Measurements from ENCODE around the gene PCGF5.
"Not testable (repeated sequence)": the region's sequence is repeated elsewhere in the genome, so short reads cannot be mapped to it uniquely, and the experiment has no call there.

PCGF5 gene

GRCh38 chr10:91227576-91227975, 7.1 kb downstream of the PCGF5 start:
- no peak for DNase-seq
- no peaks in the 10 kb centered on the region for H3K9me3 Mint-ChIP-seq
- H3K36me3 Mint-ChIP-seq (ENCODE audit: low read depth): peaks cover 59% of the 10 kb centered on the region
- H3K27ac Mint-ChIP-seq: no peak overlapping the region
- no peak overlapping the region for H3K4me3 Mint-ChIP-seq
- H3K4me1 Mint-ChIP-seq (ENCODE audit: low read depth): peaks cover 45% of the 10 kb centered on the region
- H3K27me3 Mint-ChIP-seq: no peaks in the 10 kb centered on the region

- Mint-ChIP-seq H3K9me3 (no peaks in the 10 kb centered on the region), H3K4me1 (ENCODE audit: low read depth) (peaks cover 29% of the 10 kb centered on the region), H3K27ac (no peak overlapping the region), H3K4me3 (no peak overlapping the region), H3K27me3 (no peaks in the 10 kb centered on the region), H3K36me3 (ENCODE audit: low read depth) (peaks cover 46% of the 10 kb centered on the region)
- no peak for DNase-seq
Measured at GRCh38 chr10:91229683-91230082, 9.2 kb downstream of the PCGF5 start.

DNA sequence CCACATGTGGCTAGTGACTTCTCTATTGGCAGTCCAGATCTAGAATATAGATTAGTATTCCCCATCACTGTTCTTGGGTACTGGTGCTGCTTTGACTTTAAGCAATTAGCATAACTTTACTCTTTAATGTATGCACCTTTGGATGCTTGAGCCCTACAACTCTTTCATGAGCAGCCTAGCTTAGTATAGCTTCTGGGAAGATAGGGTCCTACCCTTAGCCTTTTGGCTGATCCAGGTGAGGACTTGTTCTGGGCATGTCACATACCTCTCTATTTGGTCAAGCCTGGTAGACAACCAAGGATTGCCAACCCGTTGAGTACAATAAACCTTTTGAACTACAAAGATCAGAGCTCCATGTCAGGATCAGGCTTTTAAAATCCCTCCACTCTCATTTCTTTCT, 17.7 kb downstream of the PCGF5 start:
- DNase-seq: no peak
- peaks cover 34% of the 10 kb centered on the region for H3K36me3 Mint-ChIP-seq (ENCODE audit: low read depth)
- peaks cover 2% of the 10 kb centered on the region for H3K9me3 Mint-ChIP-seq
- H3K4me3 Mint-ChIP-seq: no peak overlapping the region
- H3K4me1 Mint-ChIP-seq (ENCODE audit: low read depth): peaks cover 26% of the 10 kb centered on the region
- H3K27me3 Mint-ChIP-seq: no peaks in the 10 kb centered on the region
- no peak overlapping the region for H3K27ac Mint-ChIP-seq

- Mint-ChIP-seq H3K36me3 (ENCODE audit: low read depth) (peaks cover 28% of the 10 kb centered on the region), H3K4me1 (ENCODE audit: low read depth) (peaks cover 28% of the 10 kb centered on the region), H3K4me3 (no peak overlapping the region), H3K27ac (peak overlapping the region; percentile 8), H3K27me3 (no peaks in the 10 kb centered on the region), H3K9me3 (peaks cover 2% of the 10 kb centered on the region)
- DNase-seq: no peak
Measured at GRCh38 chr10:91239789-91240188, 19.3 kb downstream of the PCGF5 start.

DNA sequence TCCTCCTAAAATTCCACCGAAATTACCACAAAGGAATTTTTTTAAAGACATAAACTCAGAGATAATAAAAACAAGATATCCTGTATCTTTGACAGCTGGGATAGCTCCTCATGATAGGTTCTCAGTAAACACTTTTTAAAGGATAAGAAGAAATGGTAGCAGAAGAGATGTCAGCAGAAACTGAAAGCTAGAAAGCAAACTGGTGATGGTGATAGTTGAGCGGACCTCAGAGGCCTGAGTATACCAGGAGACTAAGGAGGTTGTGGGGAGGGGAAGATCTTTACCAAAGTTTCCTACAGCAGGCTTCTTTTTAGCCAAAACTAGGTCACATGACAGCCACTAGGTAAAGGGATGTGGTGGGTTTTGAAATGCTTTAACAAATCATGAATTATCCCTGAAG, 22.5 kb downstream of the PCGF5 start:
- H3K27ac Mint-ChIP-seq: peak overlapping the region; percentile 76
- H3K27me3 Mint-ChIP-seq: no peaks in the 10 kb centered on the region
- peaks cover 24% of the 10 kb centered on the region for H3K4me1 Mint-ChIP-seq (ENCODE audit: low read depth)
- DNase-seq: no peak
- H3K4me3 Mint-ChIP-seq: no peak overlapping the region
- H3K9me3 Mint-ChIP-seq: no peaks in the 10 kb centered on the region
- peaks cover 10% of the 10 kb centered on the region for H3K36me3 Mint-ChIP-seq (ENCODE audit: low read depth)

- H3K36me3 Mint-ChIP-seq (ENCODE audit: low read depth): peaks cover 25% of the 10 kb centered on the region
- no peaks in the 10 kb centered on the region for H3K9me3 Mint-ChIP-seq
- H3K27ac Mint-ChIP-seq: peak overlapping the region; percentile 69
- no peaks in the 10 kb centered on the region for H3K27me3 Mint-ChIP-seq
- H3K4me3 Mint-ChIP-seq: no peak overlapping the region
- DNase-seq: no peak
- H3K4me1 Mint-ChIP-seq (ENCODE audit: low read depth): peaks cover 17% of the 10 kb centered on the region
Measured at GRCh38 chr10:91247360-91248111, 27.1 kb downstream of the PCGF5 start.

DNA sequence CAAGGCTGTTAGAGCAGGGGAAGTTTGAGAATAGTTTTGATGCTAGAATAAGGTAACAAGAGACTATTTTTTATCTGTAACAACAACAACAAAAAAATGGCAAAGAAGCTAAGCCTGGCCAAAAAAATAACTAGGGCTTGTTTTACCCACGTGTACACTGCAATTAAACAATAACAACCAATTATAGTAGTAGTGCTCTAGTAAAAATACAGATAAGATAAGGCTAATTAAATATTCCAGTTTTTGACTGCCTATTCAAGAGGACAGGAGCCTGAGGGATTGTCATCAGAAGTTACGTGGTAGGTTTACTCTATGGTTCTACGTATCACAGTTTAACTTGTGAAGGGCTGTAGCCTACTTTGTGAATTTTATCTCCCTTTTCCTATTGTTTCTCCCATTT, 29.2 kb downstream of the PCGF5 start:
- Mint-ChIP-seq H3K27me3 (no peaks in the 10 kb centered on the region), H3K36me3 (ENCODE audit: low read depth) (peaks cover 43% of the 10 kb centered on the region), H3K4me3 (no peak overlapping the region), H3K9me3 (no peaks in the 10 kb centered on the region), H3K27ac (no peak overlapping the region), H3K4me1 (ENCODE audit: low read depth) (peaks cover 10% of the 10 kb centered on the region)
- DNase-seq: no peak

DNA sequence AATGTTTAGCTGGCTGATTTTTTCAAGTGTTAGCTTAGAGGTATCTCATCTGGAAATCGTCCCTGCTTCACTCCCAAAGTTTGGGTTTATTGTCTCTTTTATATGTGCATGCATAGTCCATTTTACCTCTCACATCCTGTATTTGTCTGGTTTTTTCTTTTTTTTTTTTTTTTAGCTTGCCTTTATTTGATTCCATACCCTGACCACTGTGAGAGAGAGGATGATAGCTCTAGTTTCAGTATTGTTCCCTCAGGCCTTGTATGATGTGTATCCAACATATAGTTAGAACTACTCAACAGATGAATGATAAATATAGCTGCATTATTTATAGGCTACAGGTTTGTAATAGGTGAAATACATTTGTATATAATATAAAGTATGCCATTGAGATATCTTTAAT, 29.9 kb downstream of the PCGF5 start:
- Mint-ChIP-seq H3K4me3 (no peak overlapping the region), H3K9me3 (no peaks in the 10 kb centered on the region), H3K27me3 (no peaks in the 10 kb centered on the region), H3K27ac (no peak overlapping the region), H3K36me3 (ENCODE audit: low read depth) (peaks cover 49% of the 10 kb centered on the region), H3K4me1 (ENCODE audit: low read depth) (peaks cover 10% of the 10 kb centered on the region)
- DNase-seq: no peak

DNA sequence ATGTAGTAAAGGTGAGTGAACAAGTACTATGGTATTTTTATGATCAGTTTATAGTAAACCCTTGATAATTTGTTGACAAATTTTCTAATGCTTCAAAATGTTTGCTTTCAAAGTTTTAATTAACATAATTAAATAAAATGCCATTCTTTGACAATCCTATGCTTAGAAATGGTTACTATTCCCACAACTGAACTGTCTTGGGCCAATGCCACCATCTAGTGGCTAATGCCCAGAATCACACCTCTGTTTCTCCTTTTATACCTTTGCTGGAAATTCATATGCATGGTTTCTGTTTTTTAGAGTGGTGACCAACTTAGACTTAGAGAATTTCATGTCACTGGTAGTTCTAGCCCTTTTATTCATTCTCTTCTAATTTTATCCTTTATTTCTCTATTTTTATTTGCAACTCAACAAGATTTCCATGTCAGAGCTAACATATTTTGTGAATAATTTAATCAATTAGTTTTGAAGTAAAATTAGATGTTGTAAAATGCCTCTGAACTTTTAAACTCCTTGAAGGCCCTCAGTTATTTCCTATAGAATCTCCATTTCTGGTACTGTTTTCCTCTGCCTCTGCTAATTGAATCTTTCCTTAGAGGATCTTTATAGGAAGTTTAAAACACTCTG, 31.1 kb downstream of the PCGF5 start:
- no peaks in the 10 kb centered on the region for H3K27me3 Mint-ChIP-seq
- no peak overlapping the region for H3K4me3 Mint-ChIP-seq
- H3K9me3 Mint-ChIP-seq: no peaks in the 10 kb centered on the region
- H3K36me3 Mint-ChIP-seq (ENCODE audit: low read depth): peaks cover 59% of the 10 kb centered on the region
- no peak overlapping the region for H3K27ac Mint-ChIP-seq
- H3K4me1 Mint-ChIP-seq (ENCODE audit: low read depth): peaks cover 10% of the 10 kb centered on the region
- DNase-seq: no peak

GRCh38 chr10:91253300-91253699, 32.8 kb downstream of the PCGF5 start:
- Mint-ChIP-seq H3K9me3 (no peaks in the 10 kb centered on the region), H3K36me3 (ENCODE audit: low read depth) (peaks cover 77% of the 10 kb centered on the region), H3K4me1 (ENCODE audit: low read depth) (peaks cover 8% of the 10 kb centered on the region), H3K27ac (no peak overlapping the region), H3K27me3 (no peaks in the 10 kb centered on the region), H3K4me3 (no peak overlapping the region)
- DNase-seq: no peak

DNA sequence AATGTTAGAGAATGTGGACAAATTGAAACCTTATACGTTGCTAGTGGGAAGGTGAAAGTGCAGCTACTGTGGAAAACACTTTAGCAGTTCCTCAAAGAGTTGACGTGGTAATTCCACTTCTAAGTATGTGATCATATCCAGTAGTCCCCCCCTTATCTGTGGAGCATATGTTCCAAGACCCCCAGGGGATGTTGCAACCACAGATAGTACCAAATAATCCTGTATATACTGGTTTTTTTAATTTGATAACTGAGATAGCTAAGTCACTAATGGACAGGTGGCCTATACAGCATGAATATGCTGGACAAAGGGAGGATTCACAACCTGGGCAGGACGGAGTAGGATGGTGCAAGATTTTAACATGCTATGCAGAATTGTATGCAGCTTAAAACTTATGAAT, 36.8 kb downstream of the PCGF5 start:
- peaks cover 82% of the 10 kb centered on the region for H3K36me3 Mint-ChIP-seq (ENCODE audit: low read depth)
- no peak overlapping the region for H3K27ac Mint-ChIP-seq
- DNase-seq: no peak
- H3K9me3 Mint-ChIP-seq: no peaks in the 10 kb centered on the region
- H3K4me3 Mint-ChIP-seq: no peak overlapping the region
- no peaks in the 10 kb centered on the region for H3K27me3 Mint-ChIP-seq
- no peaks in the 10 kb centered on the region for H3K4me1 Mint-ChIP-seq (ENCODE audit: low read depth)

DNA sequence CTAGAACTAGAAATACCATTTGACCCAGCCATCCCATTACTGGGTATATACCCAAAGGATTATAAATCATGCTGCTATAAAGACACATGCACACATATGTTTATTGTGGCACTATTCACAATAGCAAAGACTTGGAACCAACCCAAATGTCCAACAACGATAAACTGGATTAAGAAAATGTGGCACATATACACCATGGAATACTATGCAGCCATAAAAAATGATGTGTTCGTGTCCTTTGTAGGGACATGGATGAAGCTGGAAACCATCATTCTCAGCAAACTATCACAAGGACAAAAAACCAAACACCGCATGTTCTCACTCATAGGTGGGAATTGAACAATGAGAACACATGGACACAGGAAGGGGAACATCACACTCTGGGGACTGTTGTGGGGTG, 40.0 kb downstream of the PCGF5 start:
- H3K27ac Mint-ChIP-seq; H3K9me3 Mint-ChIP-seq; DNase-seq; H3K4me1 Mint-ChIP-seq (ENCODE audit: low read depth); H3K27me3 Mint-ChIP-seq; H3K4me3 Mint-ChIP-seq: not testable (repeated sequence)
- peaks cover 76% of the 10 kb centered on the region for H3K36me3 Mint-ChIP-seq (ENCODE audit: low read depth)

GRCh38 chr10:91271886-91272285, 51.4 kb downstream of the PCGF5 start:
- H3K4me1 Mint-ChIP-seq (ENCODE audit: low read depth): no peaks in the 10 kb centered on the region
- no peaks in the 10 kb centered on the region for H3K27me3 Mint-ChIP-seq
- H3K4me3 Mint-ChIP-seq: no peak overlapping the region
- DNase-seq: no peak
- no peaks in the 10 kb centered on the region for H3K9me3 Mint-ChIP-seq
- H3K36me3 Mint-ChIP-seq (ENCODE audit: low read depth): peaks cover 61% of the 10 kb centered on the region
- no peak overlapping the region for H3K27ac Mint-ChIP-seq

- Mint-ChIP-seq H3K36me3 (ENCODE audit: low read depth) (peaks cover 10% of the 10 kb centered on the region), H3K9me3 (no peaks in the 10 kb centered on the region), H3K4me3 (no peak overlapping the region), H3K27ac (no peak overlapping the region), H3K27me3 (no peaks in the 10 kb centered on the region), H3K4me1 (ENCODE audit: low read depth) (peaks cover 1% of the 10 kb centered on the region)
- DNase-seq: no peak
Measured at GRCh38 chr10:91284486-91285090, 64.1 kb downstream of the PCGF5 start.

GRCh38 chr10:91286572-91286971, 66.1 kb downstream of the PCGF5 start:
- DNase-seq: no peak
- H3K4me3 Mint-ChIP-seq: no peak overlapping the region
- no peaks in the 10 kb centered on the region for H3K4me1 Mint-ChIP-seq (ENCODE audit: low read depth)
- H3K36me3 Mint-ChIP-seq (ENCODE audit: low read depth): peaks cover 5% of the 10 kb centered on the region
- no peaks in the 10 kb centered on the region for H3K9me3 Mint-ChIP-seq
- no peak overlapping the region for H3K27ac Mint-ChIP-seq
- H3K27me3 Mint-ChIP-seq: no peaks in the 10 kb centered on the region

Measured in activated T-cell treated with anti-CD3 and anti-CD28 coated beads, Interleukin-2, amount 50 U/mL, for 24 hours (primary cell).